HepG2 (cell line): ENCODE results near the gene JPH3. TPM values are rescaled to one million over a fixed set of nuclear protein-coding genes. Genes with fewer than 3 reads are reported as not detected.

Experiments used
- ATAC-seq: fragments of 200-7000 bp; cut with Tn5 transposase; 3 replicates; pipeline ENCODE4 v1.9.1; 2020; ENCODE audit warnings: mild to moderate bottlenecking, moderate library complexity
- BruUV-seq: library from RNA; stranded (reverse); fragments of 400-500 nt; replicated peaks from 2 replicates; lab custom pipeline; 2021; lab: Mats Ljungman, UMichigan
- CTCF ChIA-PET: fragments of 300-600 bp; formaldehyde crosslinking; extraction: SDS; loops from one replicate; lab custom pipeline; 2021; ENCODE audit warnings: low total read pairs, inconsistent platforms, low intra/inter-chr PET ratio; lab: Yijun Ruan, JAX
- POLR2A ChIA-PET: fragments of 350-600 bp; sonication (Branson Sonifier 250); formaldehyde crosslinking; loops from one replicate; lab custom pipeline; 2020; ENCODE audit warnings: antibody characterized with exemption, inconsistent platforms; lab: Yijun Ruan, JAX
- DNase-seq: peaks from one replicate; pipeline ENCODE4 v3.0.0-alpha.2; 2015; ENCODE audit warnings: low spot score
- FAIRE-seq: peaks from 3 replicates; lab custom pipeline; 2011; peaks lifted over from hg19 to GRCh38; lab: Jason Lieb, UNC
- H2AFZ ChIP-seq: one replicate; pipeline ENCODE4 v1.6.1; 2011; ENCODE audit warnings: low read length, inconsistent platforms
- H3K27ac ChIP-seq: fragments of 300-600 bp; 3 replicates; pipeline ENCODE4 v1.8.0; 2011; ENCODE audit warnings: mixed run types, mild to moderate bottlenecking, mixed read lengths, low read length, inconsistent platforms; ENCODE audit not compliant: insufficient read depth; ENCODE audit errors: extremely low read length
- H3K27me3 ChIP-seq, 2 experiments: fragments of 200-600 bp in 1 of 2; 2 replicates in 1 of 2; 3 replicates in 1 of 2; pipeline versions ENCODE4 v1.6.0 to v1.8.0; 2011; ENCODE audit warnings: low read length in 2 of 2, mild to moderate bottlenecking in 2 of 2, moderate library complexity in 2 of 2, inconsistent platforms in 1 of 2; ENCODE audit not compliant: insufficient read depth in 2 of 2, control insufficient read depth in 1 of 2
- H3K36me3 ChIP-seq, 2 experiments: fragments of 200-600 bp in 1 of 2; replicated peaks in 1 of 2; 2 replicates in 1 of 2; 3 replicates in 1 of 2; pipeline versions ENCODE4 v1.5.1 to v1.8.0; 2011; ENCODE audit warnings: low read length in 2 of 2, inconsistent platforms in 1 of 2; ENCODE audit not compliant: insufficient read depth in 2 of 2, control insufficient read depth in 1 of 2
- H3K4me1 ChIP-seq: 2 replicates; pipeline ENCODE4 v1.5.1; 2012; ENCODE audit warnings: low read length, inconsistent platforms; ENCODE audit not compliant: insufficient read depth
- H3K4me2 ChIP-seq: 2 replicates; pipeline ENCODE4 v1.6.0; 2011; ENCODE audit warnings: low read depth, low read length, inconsistent platforms
- H3K4me3 ChIP-seq, 3 experiments: fragments of 200-600 bp in 1 of 3; sonication (generic), shearing (Covaris generic) in 1 of 3; replicated peaks in 1 of 3; 2 replicates each; pipeline ENCODE4 v1.5.1; 2011 to 2016; ENCODE audit warnings: low read length in 3 of 3, inconsistent platforms in 2 of 3, low read depth in 2 of 3, mild to moderate bottlenecking in 2 of 3, control low read depth in 1 of 3, mixed read lengths in 1 of 3; ENCODE audit not compliant: insufficient read depth in 1 of 3
- H3K79me2 ChIP-seq: one replicate; pipeline ENCODE4 v1.6.1; 2011; ENCODE audit warnings: low read length, inconsistent platforms; ENCODE audit not compliant: insufficient read depth
- H3K9ac ChIP-seq: 2 replicates; pipeline ENCODE4 v1.6.0; 2011; ENCODE audit warnings: mild to moderate bottlenecking, low read depth, low read length, inconsistent platforms; ENCODE audit not compliant: insufficient read depth
- H3K9me3 ChIP-seq: 2 replicates; pipeline ENCODE4 v1.5.1; 2012; ENCODE audit warnings: mild to moderate bottlenecking, low read length
- H4K20me1 ChIP-seq: 2 replicates; pipeline ENCODE4 v1.6.0; 2011; ENCODE audit warnings: inconsistent platforms, mild to moderate bottlenecking, low read length, moderate library complexity; ENCODE audit not compliant: insufficient read depth
- BCL6 ChIP-seq: IDR thresholded peaks from 2 replicates; pipeline ENCODE4 v1.6.1; 2016; ENCODE audit warnings: missing genetic modification reagents, missing compliant biosample characterization
- IKZF5 ChIP-seq: IDR thresholded peaks from 2 replicates; pipeline ENCODE4 v1.6.1; 2018; ENCODE audit warnings: missing genetic modification reagents, mild to moderate bottlenecking, missing compliant biosample characterization
- MED8 ChIP-seq: sonication (generic); formaldehyde crosslinking; IDR thresholded peaks from 2 replicates; pipeline ENCODE4 v1.8.1; 2023; ENCODE audit warnings: mild to moderate bottlenecking, missing genetic modification reagents; ENCODE audit not compliant: insufficient replicate concordance
- NFKBIZ ChIP-seq: IDR thresholded peaks from 2 replicates; pipeline ENCODE4 v1.6.1; 2018; ENCODE audit warnings: missing genetic modification reagents, missing compliant biosample characterization
- NRL ChIP-seq: sonication (generic); formaldehyde crosslinking; IDR thresholded peaks from 2 replicates; pipeline ENCODE4 v1.5.0; 2020; ENCODE audit warnings: missing genetic modification reagents, mild to moderate bottlenecking, moderate library complexity, borderline replicate concordance
- ZBTB37 ChIP-seq: sonication (generic); formaldehyde crosslinking; IDR thresholded peaks from 2 replicates; pipeline ENCODE4 v1.4.0; 2020; ENCODE audit warnings: mild to moderate bottlenecking, missing genetic modification reagents
- ZBTB40 ChIP-seq, 2 experiments: fragments of 450-650 bp in 1 of 2; sonication (generic) in 1 of 2; formaldehyde crosslinking in 1 of 2; IDR thresholded peaks; 2 replicates each; pipeline versions ENCODE4 v1.6.1 to v1.8.0; 2016 to 2022; ENCODE audit warnings: antibody characterized with exemption in 1 of 2, mild to moderate bottlenecking in 1 of 2, missing genetic modification reagents in 1 of 2
- ZFP36 ChIP-seq: fragments of 150-350 bp; IDR thresholded peaks from 2 replicates; pipeline ENCODE4 v1.6.1; 2018; ENCODE audit warnings: borderline replicate concordance, low read length, low read depth; ENCODE audit not compliant: partially characterized antibody
- ZFP36L2 ChIP-seq: sonication (generic); formaldehyde crosslinking; IDR thresholded peaks from 2 replicates; pipeline ENCODE4 v1.4.0; 2020; ENCODE audit warnings: missing genetic modification reagents
- ZMAT3 ChIP-seq: sonication (generic); formaldehyde crosslinking; conservative IDR thresholded peaks from 2 replicates; pipeline ENCODE4 v1.7.0; 2021; ENCODE audit warnings: missing genetic modification reagents
- ZNF777 ChIP-seq: sonication (generic); formaldehyde crosslinking; IDR thresholded peaks from 2 replicates; pipeline ENCODE4 v1.4.0; 2020; ENCODE audit warnings: missing genetic modification reagents
- ZSCAN20 ChIP-seq: sonication (generic); formaldehyde crosslinking; IDR thresholded peaks from 2 replicates; pipeline ENCODE4 v1.4.0; 2020; ENCODE audit warnings: missing genetic modification reagents, mild to moderate bottlenecking, borderline replicate concordance
- WGBS: methylation state at CpG from one replicate; pipeline ENCODE4 v1.1.6; 2017; ENCODE audit warnings: low lambda C conversion rate; 5-methylcytosine and 5-hydroxymethylcytosine counted together
- in situ Hi-C: cut with HindIII; loops from 2 replicates; pipeline ENCODE4 v1.10.0; 2017; ENCODE audit warnings: low pct_unique_long_range_greater_than_20kb; ENCODE audit not compliant: extremely low pct_ligation_motif_present
- intact Hi-C: fragments of 100-400 bp; cut with micrococcal nuclease; formaldehyde crosslinking; loops from one replicate; pipeline ENCODE4 v1.10.0; 2022; ENCODE audit not compliant: unreplicated experiment
- polyA plus RNA-seq, 8 experiments: library from polyadenylated mRNA; depleted of rRNA in 3 of 8; stranded (reverse) in 7 of 8; unstranded in 1 of 8; fragments of >200 nt; fragmentation: Illumina TruSeq in 4 of 8; extraction: Trizol in 4 of 8; gene quantifications; 2 replicates each; pipeline versions ENCODE4 v1.2.1 to v1.2.3, GENCODE V29; 2011 to 2016; ENCODE audit warnings: low read depth in 4 of 8, missing spikeins in 1 of 8, mixed read lengths in 1 of 8; ENCODE audit not compliant: insufficient read depth in 1 of 8
- total RNA-seq, 5 experiments: library from RNA; depleted of rRNA; stranded (reverse); fragments of >200 nt; fragmentation: Illumina TruSeq; extraction: Trizol; gene quantifications; 2 replicates each; pipeline ENCODE4 v1.2.3, GENCODE V29; 2016; ENCODE audit warnings: low read depth in 1 of 5

The JPH3 gene
- total and polyA plus RNA-seq, 2 of the 13 experiments (the other 11 are each of a cell fraction or from before 2014, with no cell fraction given), result not detected

- intact Hi-C loops, result no loop called here
- ChIA-PET POLR2A (no interaction called here), CTCF (interaction anchor here (4.9 kb wide), 1 partner anchor 50 kb away, joined by 53 read pairs; no protein-coding TSS in a partner anchor)
- no peak overlapping the region for H3K27ac ChIP-seq
- 26% methylated on average over 22 of the region's 28 CpGs for WGBS
- peaks cover 20% of the 10 kb centered on the region for H3K4me1 ChIP-seq
- ATAC-seq, result no peak; the same call in 2 of the 3 replicates
- no peak overlapping the region for H2AFZ ChIP-seq
- no peaks in the 10 kb centered on the region for H3K9me3 ChIP-seq
- H3K79me2 ChIP-seq, result no peaks in the 10 kb centered on the region
- TF ChIP-seq ZMAT3 (CRISPR knock-in tag), result no peak
- no peak for TF ChIP-seq BCL6 (CRISPR knock-in tag)
- TF ChIP-seq ZSCAN20 (CRISPR knock-in tag), result no peak
- TF ChIP-seq ZBTB37, result no peak
- TF ChIP-seq NFKBIZ (CRISPR knock-in tag), result no peak
- TF ChIP-seq MED8 (CRISPR knock-in tag), result no peak
- no peak for TF ChIP-seq ZNF777 (CRISPR knock-in tag)
- TF ChIP-seq ZFP36L2 (CRISPR knock-in tag), result no peak
- no peak for TF ChIP-seq ZBTB40 (IDR thresholded peaks at IDR 0.05)
- TF ChIP-seq ZBTB40 (CRISPR knock-in tag; IDR thresholded peaks at IDR 0.05), result no peak
- TF ChIP-seq IKZF5 (CRISPR knock-in tag), result no peak
- no peak for TF ChIP-seq ZFP36
- TF ChIP-seq NRL (CRISPR knock-in tag), result no peak
- TF ChIP-seq, all 625 proteins: peak for 0
- no peak overlapping the region for H3K4me2 ChIP-seq
- in situ Hi-C loops, result loop anchor here (5.0 kb wide), 2 partner anchors 52 to 182 kb away; partner anchors contain the start of gene KLHDC4
- no peaks in the 10 kb centered on the region for H3K36me3 ChIP-seq
- FAIRE-seq (no peak), DNase-seq (no peak)
- H3K9ac ChIP-seq, result no peak overlapping the region
- H3K27me3 ChIP-seq, result peaks cover 34 to 87% of the 10 kb centered on the region in 2 experiments
- H4K20me1 ChIP-seq, result no peaks in the 10 kb centered on the region
- no TSS peak for BruUV-seq
- H3K4me3 ChIP-seq, result no peak overlapping the region
Measured at GRCh38 chr16:87585442-87586200, 16.7 kb upstream of the JPH3 start.
